CD14-positive monocyte (primary cell): ENCODE measurements around the gene HMCN1. TPM values are rescaled to one million over a fixed set of nuclear protein-coding genes. Genes with fewer than 3 reads are reported as not detected.

Source experiments
- DNase-seq, 3 donors: peaks; one replicate each; pipeline ENCODE4 v3.0.0-alpha.2; 2011 to 2022
- H2AFZ ChIP-seq: 2 replicates; pipeline ENCODE4 v1.6.0; 2012; ENCODE audit warnings: mild to moderate bottlenecking, low read depth, low read length, inconsistent platforms; ENCODE audit not compliant: insufficient read depth, poor library complexity, severe bottlenecking
- H3K27ac ChIP-seq, 2 donors: 1 replicate in 1 of 2; 2 replicates in 1 of 2; pipeline ENCODE4 v1.5.1; 2012 to 2013; ENCODE audit warnings: low read length in 2 of 2, control low read depth in 1 of 2, inconsistent platforms in 1 of 2, low read depth in 1 of 2, mild to moderate bottlenecking in 1 of 2
- H3K27me3 ChIP-seq, 2 donors: one replicate each; pipeline versions ENCODE4 v1.6.0 to v1.6.1; 2011 to 2013; ENCODE audit warnings: low read length in 2 of 2; ENCODE audit not compliant: control insufficient read depth in 2 of 2, insufficient read depth in 2 of 2
- H3K36me3 ChIP-seq, 2 donors: replicated peaks in 1 of 2; 1 replicate in 1 of 2; 2 replicates in 1 of 2; pipeline versions ENCODE4 v1.5.1 to v1.6.1; 2012 to 2013; ENCODE audit warnings: low read length in 2 of 2, control low read depth in 1 of 2, inconsistent platforms in 1 of 2, mild to moderate bottlenecking in 1 of 2; ENCODE audit not compliant: insufficient read depth in 2 of 2, control insufficient read depth in 1 of 2
- H3K4me1 ChIP-seq, 2 donors: 1 replicate in 1 of 2; 2 replicates in 1 of 2; pipeline versions ENCODE4 v1.5.1 to v1.6.1; 2012 to 2013; ENCODE audit warnings: low read length in 2 of 2, control low read depth in 1 of 2, inconsistent platforms in 1 of 2, mild to moderate bottlenecking in 1 of 2, moderate library complexity in 1 of 2; ENCODE audit not compliant: insufficient read depth in 2 of 2, control insufficient read depth in 1 of 2
- H3K4me2 ChIP-seq: replicated peaks from 2 replicates; pipeline ENCODE3; 2012; ENCODE audit warnings: low read length, moderate library complexity, mild to moderate bottlenecking; ENCODE audit not compliant: poor library complexity, severe bottlenecking; ENCODE audit errors: extremely low read depth
- H3K4me3 ChIP-seq, 3 experiments: fragments of 200-600 bp in 1 of 3; sonication (generic) in 1 of 3; replicated peaks in 1 of 3; 1 replicate in 2 of 3; 2 replicates in 1 of 3; pipeline ENCODE4 v1.5.1; 2011 to 2013; ENCODE audit warnings: low read length in 3 of 3, mild to moderate bottlenecking in 3 of 3, control low read depth in 2 of 3, low read depth in 2 of 3, inconsistent platforms in 1 of 3, moderate library complexity in 1 of 3
- H3K79me2 ChIP-seq: 2 replicates; pipeline ENCODE4 v1.6.0; 2012; ENCODE audit warnings: mild to moderate bottlenecking, control low read depth, inconsistent platforms, low read length, moderate library complexity; ENCODE audit not compliant: insufficient read depth
- H3K9ac ChIP-seq: 2 replicates; pipeline ENCODE4 v1.6.0; 2017; ENCODE audit warnings: low read length, mild to moderate bottlenecking; ENCODE audit not compliant: insufficient read depth, poor library complexity, severe bottlenecking
- H3K9me3 ChIP-seq, 2 donors: replicated peaks in 1 of 2; 1 replicate in 1 of 2; 2 replicates in 1 of 2; pipeline versions ENCODE4 v1.5.1 to v1.6.1; 2012 to 2013; ENCODE audit warnings: low read length in 2 of 2, control low read depth in 1 of 2; ENCODE audit not compliant: control insufficient read depth in 1 of 2, insufficient read depth in 1 of 2
- H4K20me1 ChIP-seq: 2 replicates; pipeline ENCODE4 v1.6.0; 2012; ENCODE audit warnings: mild to moderate bottlenecking, low read length, control low read depth, moderate library complexity; ENCODE audit not compliant: insufficient read depth
- H3K27ac Mint-ChIP-seq, 7 donors: one replicate each; pipeline ENCODE4 v1.8.0; 2020; ENCODE audit warnings: mild to moderate bottlenecking in 7 of 7, mixed read lengths in 7 of 7, moderate library complexity in 6 of 7, inconsistent platforms in 2 of 7
- H3K27me3 Mint-ChIP-seq, 3 donors: one replicate each; pipeline ENCODE4 v1.8.0; 2021 to 2022; ENCODE audit warnings: low read depth in 3 of 3, mild to moderate bottlenecking in 3 of 3, mixed read lengths in 3 of 3, moderate library complexity in 3 of 3, inconsistent platforms in 1 of 3
- H3K36me3 Mint-ChIP-seq, 2 donors: one replicate each; pipeline ENCODE4 v1.8.0; 2020; ENCODE audit warnings: mixed read lengths in 2 of 2, inconsistent platforms in 1 of 2, mild to moderate bottlenecking in 1 of 2
- H3K4me1 Mint-ChIP-seq: one replicate; pipeline ENCODE4 v1.8.0; 2020; ENCODE audit warnings: mild to moderate bottlenecking, mixed read lengths
- H3K4me3 Mint-ChIP-seq, 2 donors: one replicate each; pipeline ENCODE4 v1.8.0; 2020; ENCODE audit warnings: mild to moderate bottlenecking in 2 of 2, mixed read lengths in 2 of 2, moderate library complexity in 1 of 2
- H3K9me3 Mint-ChIP-seq, 7 donors: one replicate each; pipeline ENCODE4 v1.8.0; 2020 to 2022; ENCODE audit warnings: mixed read lengths in 7 of 7, mild to moderate bottlenecking in 6 of 7, moderate library complexity in 6 of 7, inconsistent platforms in 2 of 7
- CTCF ChIP-seq: fragments of 200-600 bp; IDR thresholded peaks from one replicate; pipeline ENCODE4 v1.8.0; 2022; ENCODE audit warnings: antibody characterized with exemption, mild to moderate bottlenecking
- WGBS: methylation state at CpG from one replicate; pipeline ENCODE4 v1.1.5; 2013; ENCODE audit warnings: missing lambda C conversion rate; ENCODE audit not compliant: insufficient coverage; 5-methylcytosine and 5-hydroxymethylcytosine counted together
- intact Hi-C, 2 donors: fragments of 100-400 bp; cut with micrococcal nuclease; formaldehyde crosslinking; loops; one replicate each; pipeline versions ENCODE4 v1.15.0 to v1.15.1; 2023
- polyA plus RNA-seq, 3 donors: library from polyadenylated mRNA; depleted of rRNA in 1 of 3; unstranded in 2 of 3; stranded (reverse) in 1 of 3; fragments of 300-500 nt in 2 of 3; fragments of >200 nt in 1 of 3; fragmentation: Illumina TruSeq in 2 of 3; gene quantifications; 1 replicate in 2 of 3; 2 replicates in 1 of 3; pipeline ENCODE4 v1.2.3, GENCODE V29; 2012 to 2021

Gene HMCN1
- polyA plus RNA-seq, 3 donors: not detected

GRCh38 chr1:186086583-186086982 lies 352.4 kb downstream of the HMCN1 start:
- Mint-ChIP-seq H3K27ac (no peak overlapping the region), H3K4me1 (peaks cover 3% of the 10 kb centered on the region), H3K27me3 (peaks cover 0 to 2% (median 0%) of the 10 kb centered on the region in 3 donors), H3K4me3 (no peak overlapping the region), H3K36me3 (no peaks in the 10 kb centered on the region), H3K9me3 (peaks cover 0 to 3% (median 1%) of the 10 kb centered on the region in 7 donors)
- Histone ChIP-seq H3K9ac (no peak overlapping the region), H3K4me3 (no peak overlapping the region), H2AFZ (no peak overlapping the region), H3K36me3 (no peaks in the 10 kb centered on the region), H3K27me3 (no peaks in the 10 kb centered on the region), H3K79me2 (no peaks in the 10 kb centered on the region), H4K20me1 (no peaks in the 10 kb centered on the region), H3K9me3 (peaks cover 0 to 3% of the 10 kb centered on the region in 2 donors), H3K4me1 (peaks cover 0 to 4% of the 10 kb centered on the region in 2 donors), H3K4me2 (no peak overlapping the region), H3K27ac (no peak overlapping the region)
- WGBS: 88% methylated on average over 1 of the region's 3 CpGs
- intact Hi-C loops: no loop called here
- DNase-seq: no peak
- no peak for TF ChIP-seq CTCF

- Histone ChIP-seq H3K4me2 (no peak overlapping the region), H3K79me2 (no peaks in the 10 kb centered on the region), H3K27ac (no peak overlapping the region), H4K20me1 (no peaks in the 10 kb centered on the region), H3K4me1 (no peaks in the 10 kb centered on the region), H3K36me3 (no peaks in the 10 kb centered on the region), H3K4me3 (no peak overlapping the region), H3K9ac (no peak overlapping the region), H2AFZ (no peak overlapping the region), H3K9me3 (no peaks in the 10 kb centered on the region), H3K27me3 (no peaks in the 10 kb centered on the region)
- no peaks in the 10 kb centered on the region for H3K36me3 Mint-ChIP-seq
- H3K9me3 Mint-ChIP-seq: no peaks in the 10 kb centered on the region
- no peaks in the 10 kb centered on the region for H3K4me1 Mint-ChIP-seq
- no peak overlapping the region for H3K27ac Mint-ChIP-seq
- intact Hi-C loops: no loop called here
- WGBS: no CpG with 5 or more reads among the region's 4 CpGs
- H3K27me3 Mint-ChIP-seq: peaks cover 0 to 2% (median 0%) of the 10 kb centered on the region in 3 donors
- TF ChIP-seq CTCF: no peak
- no peak for DNase-seq
- H3K4me3 Mint-ChIP-seq: no peak overlapping the region
Observed at GRCh38 chr1:186089940-186090339, 355.7 kb downstream of the HMCN1 start.
